ENCODE measurements around the gene PDAP1.
A peak's percentile ranks its signal among the peaks of the same experiment; 100 is the strongest.
"Not testable (repeated sequence)": the region's sequence is repeated elsewhere in the genome, so short reads cannot be mapped to it uniquely, and the experiment has no call there.

Gene PDAP1

DNA sequence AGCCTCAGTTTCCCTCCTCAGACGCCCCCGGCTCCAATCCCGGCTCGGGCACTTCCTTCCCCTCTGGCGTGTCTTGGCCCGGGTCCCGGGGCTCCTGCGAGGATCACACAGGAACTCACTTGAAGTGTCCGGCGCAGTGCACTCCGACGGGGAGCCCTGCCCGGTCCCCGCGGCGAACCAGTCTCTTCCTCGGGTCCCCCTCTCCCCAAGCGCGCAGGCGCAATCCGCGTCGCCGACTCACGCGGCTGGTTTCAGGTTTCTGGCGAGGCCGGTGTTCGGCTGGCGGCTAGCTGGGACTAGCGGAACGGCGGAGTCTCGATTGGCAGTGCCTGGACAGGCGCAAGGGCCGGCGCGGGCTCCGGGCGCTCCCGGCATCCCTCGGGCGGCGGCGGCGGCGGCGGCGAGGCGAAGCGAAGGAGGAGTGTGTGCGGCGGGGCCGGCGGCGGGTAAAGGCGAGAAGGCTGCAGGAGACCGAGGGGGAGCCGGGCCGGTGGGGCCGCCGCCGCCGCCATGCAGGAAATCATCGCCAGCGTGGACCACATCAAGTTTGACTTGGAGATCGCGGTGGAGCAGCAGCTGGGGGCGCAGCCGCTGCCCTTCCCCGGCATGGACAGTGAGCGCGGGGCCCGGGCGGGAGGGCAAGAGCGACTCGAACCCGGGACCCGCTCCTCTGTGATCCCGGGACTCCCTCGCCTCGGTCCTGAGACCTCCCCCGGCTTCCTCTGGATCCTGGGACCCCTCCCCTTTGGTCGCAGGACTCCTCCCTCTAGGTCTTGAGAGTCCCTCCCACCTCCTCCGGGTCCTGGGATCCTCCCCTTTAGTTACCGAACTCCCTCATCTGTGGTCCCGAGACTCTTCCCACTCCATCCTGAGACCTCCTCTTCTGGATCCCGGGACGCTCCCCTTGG, 30.4 kb upstream of the PDAP1 start, which contains the start of the genes CPSF4 and PTCD1:
Gene CPSF4 (plus strand): TSS at position 371 of the 908 bp plus-strand sequence. CDS start 140 bp downstream, at position 511.
Gene PTCD1 (minus strand): TSS at position 226 of the 908 bp plus-strand sequence. CDS start 3,556 bp downstream, outside the sequence.
- TF ChIP-seq, protein P1, sequence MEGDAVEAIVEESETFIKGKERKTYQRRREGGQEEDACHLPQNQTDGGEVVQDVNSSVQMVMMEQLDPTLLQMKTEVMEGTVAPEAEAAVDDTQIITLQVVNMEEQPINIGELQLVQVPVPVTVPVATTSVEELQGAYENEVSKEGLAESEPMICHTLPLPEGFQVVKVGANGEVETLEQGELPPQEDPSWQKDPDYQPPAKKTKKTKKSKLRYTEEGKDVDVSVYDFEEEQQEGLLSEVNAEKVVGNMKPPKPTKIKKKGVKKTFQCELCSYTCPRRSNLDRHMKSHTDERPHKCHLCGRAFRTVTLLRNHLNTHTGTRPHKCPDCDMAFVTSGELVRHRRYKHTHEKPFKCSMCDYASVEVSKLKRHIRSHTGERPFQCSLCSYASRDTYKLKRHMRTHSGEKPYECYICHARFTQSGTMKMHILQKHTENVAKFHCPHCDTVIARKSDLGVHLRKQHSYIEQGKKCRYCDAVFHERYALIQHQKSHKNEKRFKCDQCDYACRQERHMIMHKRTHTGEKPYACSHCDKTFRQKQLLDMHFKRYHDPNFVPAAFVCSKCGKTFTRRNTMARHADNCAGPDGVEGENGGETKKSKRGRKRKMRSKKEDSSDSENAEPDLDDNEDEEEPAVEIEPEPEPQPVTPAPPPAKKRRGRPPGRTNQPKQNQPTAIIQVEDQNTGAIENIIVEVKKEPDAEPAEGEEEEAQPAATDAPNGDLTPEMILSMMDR (IDR thresholded peaks at IDR 0.05; ENCODE audit: low read depth, low read length, missing control alignments) = no peak
- peak within 1 kb of the TSS; percentile 99 for H3K4me3 ChIP-seq (ENCODE audit: low read depth, low read length)
- DNase-seq (ENCODE audit: low read depth) = peak; percentile 76

DNA sequence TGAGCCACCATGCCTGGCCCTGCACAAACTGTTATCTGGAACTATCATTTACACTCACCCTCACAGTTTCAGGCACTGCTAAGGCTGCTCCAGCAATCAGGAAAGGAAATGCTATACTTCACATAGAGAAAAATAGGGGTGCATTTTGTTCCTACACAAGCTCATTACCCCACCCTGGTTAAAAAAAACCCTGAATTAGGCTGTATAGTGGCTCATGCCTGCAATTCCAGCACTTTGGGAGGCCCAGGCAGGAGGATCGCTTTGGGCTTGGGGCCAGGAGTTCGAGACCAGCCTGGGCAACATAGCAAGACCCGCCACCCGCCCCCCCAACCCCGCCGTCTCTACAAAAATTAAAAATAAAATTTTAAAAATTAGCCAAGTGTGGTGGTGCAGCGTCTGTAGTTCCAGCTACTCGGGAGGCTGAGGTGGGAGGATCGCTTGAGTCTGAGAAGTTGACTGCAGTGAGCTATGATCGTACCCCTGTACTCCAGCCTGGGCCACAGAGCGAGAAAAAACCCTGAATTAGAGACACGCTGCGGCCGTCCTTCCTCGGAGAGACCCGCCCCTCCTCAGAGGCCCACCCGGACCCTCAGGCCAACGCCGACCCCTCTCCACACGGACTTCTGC, 29.7 kb upstream of the PDAP1 start:
- TF ChIP-seq, protein P1 (IDR thresholded peaks at IDR 0.05; ENCODE audit: low read depth, low read length, missing control alignments) = no peak
- peak overlapping the region; percentile 99 for H3K4me3 ChIP-seq (ENCODE audit: low read depth, low read length)
- DNase-seq (ENCODE audit: low read depth) = no peak

DNA sequence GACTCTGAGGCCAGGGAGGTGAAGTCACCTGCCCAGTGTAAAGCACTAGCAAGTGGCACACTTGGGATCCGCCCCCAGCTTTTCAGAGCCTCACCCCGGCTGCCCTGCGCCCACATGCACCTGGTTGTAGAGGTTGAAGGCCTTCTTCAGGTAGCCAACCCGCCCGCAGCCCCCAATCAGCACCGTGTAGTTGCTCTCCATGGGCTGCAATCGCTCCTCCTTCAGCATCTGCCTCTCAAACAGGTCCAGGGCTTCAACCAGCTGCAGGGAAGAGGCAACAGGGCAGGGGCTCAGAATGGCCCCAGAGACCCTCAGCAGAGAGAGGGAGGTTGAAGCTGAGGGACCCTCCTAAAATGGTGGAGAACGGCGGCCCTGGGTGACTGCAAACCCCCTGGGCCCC, 24.8 kb upstream of the PDAP1 start:
- DNase-seq (ENCODE audit: low read depth) = no peak
- H3K4me3 ChIP-seq (ENCODE audit: low read depth, low read length) = no peak overlapping the region
- TF ChIP-seq, protein P1 (IDR thresholded peaks at IDR 0.05; ENCODE audit: low read depth, low read length, missing control alignments) = no peak

DNA sequence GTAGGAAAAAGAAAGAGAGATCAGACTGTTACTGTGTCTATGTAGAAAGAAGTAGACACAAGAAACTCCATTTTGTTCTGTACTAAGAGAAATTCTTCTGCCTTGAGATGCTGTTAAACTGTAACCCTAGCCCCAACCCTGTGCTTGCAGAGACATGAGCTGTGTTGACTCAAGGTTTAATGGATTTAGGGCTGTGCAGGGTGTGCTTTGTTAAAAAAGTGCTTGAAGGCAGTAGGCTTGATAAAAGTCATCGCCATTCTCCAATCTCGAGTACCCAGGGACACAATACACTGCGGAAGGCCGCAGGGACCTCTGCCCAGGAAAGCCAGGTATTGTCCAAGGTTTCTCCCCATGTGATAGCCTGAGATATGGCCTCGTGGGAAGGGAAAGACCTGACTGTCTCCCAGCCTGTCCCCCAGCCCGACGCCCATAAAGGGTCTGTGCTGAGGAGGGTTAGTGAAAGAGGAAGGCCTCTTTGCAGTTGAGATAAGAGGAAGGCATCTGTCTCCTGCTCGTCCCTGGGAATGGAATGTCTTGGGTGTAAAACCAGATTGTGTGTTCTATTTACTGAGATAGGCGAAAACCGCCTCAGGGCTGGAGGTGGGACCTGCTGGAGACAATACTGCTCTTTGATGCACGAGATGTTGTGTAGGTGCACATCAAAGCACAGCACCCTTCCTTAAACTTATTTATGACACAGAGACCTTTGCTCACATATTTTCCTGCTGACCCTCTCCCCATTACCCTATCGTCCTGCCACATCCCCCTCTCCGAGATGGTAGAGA, 23.6 kb upstream of the PDAP1 start:
- H3K4me3 ChIP-seq (ENCODE audit: low read depth, low read length); DNase-seq (ENCODE audit: low read depth): not testable (repeated sequence)

DNA sequence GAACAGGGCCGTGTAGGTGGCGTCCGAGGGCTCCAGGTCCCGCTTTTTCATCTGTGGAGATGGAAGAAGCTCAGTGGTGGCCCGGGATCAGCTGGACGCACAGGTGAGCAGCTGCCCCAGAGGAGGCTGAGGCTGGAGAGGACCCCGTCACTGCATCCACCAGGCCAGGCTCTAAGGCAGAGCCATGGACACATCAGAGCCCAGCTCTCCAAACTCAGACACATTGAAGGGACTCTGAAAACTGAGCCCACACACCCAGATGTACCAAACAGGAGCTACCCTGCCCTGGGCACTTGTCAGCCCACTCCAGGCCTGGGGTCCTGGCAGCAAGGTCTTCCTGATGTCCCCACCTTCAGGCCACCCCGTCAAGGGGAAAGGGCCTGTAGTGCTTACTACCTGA, 21.4 kb upstream of the PDAP1 start:
- no peak overlapping the region for H3K4me3 ChIP-seq (ENCODE audit: low read depth, low read length)
- TF ChIP-seq, protein P1 (IDR thresholded peaks at IDR 0.05; ENCODE audit: low read depth, low read length, missing control alignments) = no peak
- DNase-seq (ENCODE audit: low read depth) = no peak

DNA sequence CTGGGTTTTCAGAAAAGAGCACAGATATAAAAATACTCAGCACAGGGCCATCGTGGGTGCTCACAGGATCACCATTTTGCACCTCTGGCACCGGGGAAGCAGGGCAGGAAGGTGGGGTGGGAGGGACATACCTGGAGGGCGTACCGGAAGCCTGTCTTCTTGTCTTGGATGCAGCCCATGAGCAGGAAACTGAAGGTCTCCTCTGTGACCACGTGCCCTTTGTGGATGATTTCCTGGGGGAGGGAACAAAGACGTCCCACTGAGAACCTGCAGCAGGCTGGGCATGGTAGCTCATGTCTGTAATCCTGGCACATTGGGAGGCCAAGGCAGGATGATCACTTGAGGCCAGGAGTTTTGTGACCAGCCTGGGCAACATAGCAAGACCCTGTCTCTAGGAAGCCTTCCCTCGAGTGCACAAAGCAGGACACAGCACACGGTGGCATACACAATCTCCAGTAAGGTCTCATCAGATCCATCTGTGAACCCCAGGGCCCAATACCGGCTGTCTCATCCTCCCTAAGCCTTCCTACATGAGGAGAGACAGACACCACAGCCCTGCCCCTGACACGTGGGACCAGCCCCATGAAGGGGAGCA, 20.7 kb upstream of the PDAP1 start:
- TF ChIP-seq, protein P1 (IDR thresholded peaks at IDR 0.05; ENCODE audit: low read depth, low read length, missing control alignments) = no peak
- no peak for DNase-seq (ENCODE audit: low read depth)
- H3K4me3 ChIP-seq (ENCODE audit: low read depth, low read length) = no peak overlapping the region

Data from GM12864 (cell line).